PC-3 (cell line): ENCODE data around the gene HUNK. TPM values are rescaled to one million over a fixed set of nuclear protein-coding genes. Genes with fewer than 3 reads are reported as not detected.

Experiments
- ATAC-seq: fragments of 200-7000 bp; cut with Tn5 transposase; 2 replicates; pipeline ENCODE4 v1.9.1; 2020; ENCODE audit warnings: mild to moderate bottlenecking, moderate library complexity
- BruUV-seq: library from RNA; stranded (reverse); fragments of 400-500 nt; replicated peaks from 2 replicates; lab custom pipeline; 2021; lab: Mats Ljungman, UMichigan
- CTCF ChIA-PET: fragments of 300-600 bp; sonication (Branson Sonifier 250); formaldehyde crosslinking; loops from one replicate; lab custom pipeline; 2022; ENCODE audit warnings: antibody characterized with exemption; lab: Charles Lee
- POLR2A ChIA-PET: fragments of 300-600 bp; sonication (Branson Sonifier 250); formaldehyde crosslinking; loops from one replicate; lab custom pipeline; 2022; ENCODE audit warnings: antibody characterized with exemption; ENCODE audit not compliant: unreplicated experiment; lab: Charles Lee
- DNase-seq: peaks from one replicate; pipeline ENCODE4 v3.0.0-alpha.2; 2015
- H2AFZ ChIP-seq: fragments of 300-600 bp; sonication (generic); 2 replicates; pipeline ENCODE4 v1.6.0; 2016; ENCODE audit warnings: antibody characterized with exemption, low read length
- H3F3A ChIP-seq: fragments of 300-600 bp; sonication (generic); one replicate; pipeline ENCODE4 v1.6.0; 2017; ENCODE audit warnings: antibody characterized with exemption, low read length, control low read depth, mild to moderate bottlenecking; ENCODE audit not compliant: unreplicated experiment
- H3K27ac ChIP-seq: fragments of 300-600 bp; sonication (generic); 2 replicates; pipeline ENCODE4 v1.5.1; 2016; ENCODE audit warnings: mild to moderate bottlenecking, low read length
- H3K27me3 ChIP-seq: fragments of 300-600 bp; sonication (generic); 2 replicates; pipeline ENCODE4 v1.6.1; 2016; ENCODE audit warnings: low read length, mixed read lengths
- H3K36me3 ChIP-seq: fragments of 300-600 bp; sonication (generic); 2 replicates; pipeline ENCODE4 v1.6.1; 2016; ENCODE audit warnings: low read depth, mixed run types, low read length, mixed read lengths
- H3K4me1 ChIP-seq: fragments of 300-600 bp; sonication (generic); 2 replicates; pipeline ENCODE4 v1.5.1; 2016; ENCODE audit warnings: low read length; ENCODE audit not compliant: insufficient read depth
- H3K4me2 ChIP-seq: fragments of 300-600 bp; sonication (generic); 2 replicates; pipeline ENCODE4 v1.6.0; 2016; ENCODE audit warnings: low read length
- H3K4me3 ChIP-seq: fragments of 300-600 bp; sonication (generic); 2 replicates; pipeline ENCODE4 v1.5.1; 2016; ENCODE audit warnings: mild to moderate bottlenecking, low read length, mixed read lengths
- H3K79me2 ChIP-seq: fragments of 300-600 bp; sonication (generic); 2 replicates; pipeline ENCODE4 v1.6.1; 2017; ENCODE audit warnings: low read length, mixed read lengths
- H3K9ac ChIP-seq: fragments of 300-600 bp; sonication (generic); 2 replicates; pipeline ENCODE4 v1.6.0; 2016; ENCODE audit warnings: mild to moderate bottlenecking, low read length
- H3K9me2 ChIP-seq: fragments of 300-600 bp; sonication (generic); replicated peaks from 2 replicates; pipeline ENCODE4 v1.6.1; 2016; ENCODE audit warnings: mixed run types, low read length, mixed read lengths
- H3K9me3 ChIP-seq: fragments of 300-600 bp; sonication (generic); 2 replicates; pipeline ENCODE4 v1.6.1; 2016; ENCODE audit warnings: low read length, mixed read lengths
- H4K20me1 ChIP-seq: fragments of 300-600 bp; sonication (generic); 2 replicates; pipeline ENCODE4 v1.6.1; 2016; ENCODE audit warnings: low read length, mixed read lengths
- CTCF ChIP-seq: fragments of 300-600 bp; sonication (generic); conservative IDR thresholded peaks from 2 replicates; pipeline ENCODE4 v1.5.1; 2017; ENCODE audit warnings: antibody characterized with exemption, low read depth, mild to moderate bottlenecking, low read length
- EZH2 ChIP-seq: fragments of 300-600 bp; sonication (generic); IDR thresholded peaks from one replicate; pipeline ENCODE4 v1.6.1; 2017; ENCODE audit warnings: antibody characterized with exemption, mild to moderate bottlenecking, low read length; ENCODE audit not compliant: unreplicated experiment
- EZH2phosphoT487 ChIP-seq: fragments of 300-600 bp; sonication (generic); IDR thresholded peaks from 2 replicates; pipeline ENCODE4 v1.6.1; 2018; ENCODE audit warnings: mild to moderate bottlenecking, antibody characterized with exemption, low read length, borderline replicate concordance
- intact Hi-C: fragments of 100-400 bp; cut with micrococcal nuclease; formaldehyde crosslinking; loops from 2 replicates; pipeline ENCODE4 v1.9.0; 2023
- total RNA-seq: library from RNA; depleted of rRNA; stranded (reverse); fragments of >200 nt; gene quantifications from 2 replicates; pipeline ENCODE4 v1.2.3, GENCODE V29; 2014

HUNK gene
- total RNA-seq, 1 experiment from 2014 or later: not detected

GRCh38 chr21:31961027-31961426 is 88.2 kb downstream of the HUNK start:
- Histone ChIP-seq H3K4me1 (no peaks in the 10 kb centered on the region), H3K36me3 (no peaks in the 10 kb centered on the region), H3K27ac (no peak overlapping the region), H3K79me2 (no peaks in the 10 kb centered on the region), H3F3A (no peaks in the 10 kb centered on the region), H4K20me1 (no peaks in the 10 kb centered on the region), H3K9me2 (no peaks in the 10 kb centered on the region), H3K4me2 (no peak overlapping the region), H2AFZ (no peak overlapping the region), H3K4me3 (no peak overlapping the region), H3K27me3 (peaks cover 91% of the 10 kb centered on the region), H3K9me3 (no peaks in the 10 kb centered on the region), H3K9ac (no peak overlapping the region)
- POLR2A ChIA-PET: no interaction called here
- intact Hi-C loops: no loop called here
- no peak for DNase-seq
- BruUV-seq: no TSS peak
- no peak for TF ChIP-seq CTCF
- no peak for TF ChIP-seq EZH2
- no peak for TF ChIP-seq EZH2phosphoT487
- CTCF ChIA-PET: no interaction called here
- no peak for ATAC-seq

GRCh38 chr21:31961704-31962103 is 88.9 kb downstream of the HUNK start:
- Histone ChIP-seq H3K79me2 (no peaks in the 10 kb centered on the region), H3K4me3 (no peak overlapping the region), H3K9ac (no peak overlapping the region), H3K27me3 (peaks cover 84% of the 10 kb centered on the region), H3K27ac (no peak overlapping the region), H4K20me1 (no peaks in the 10 kb centered on the region), H3K9me2 (no peaks in the 10 kb centered on the region), H3K4me2 (no peak overlapping the region), H3K36me3 (no peaks in the 10 kb centered on the region), H3K9me3 (no peaks in the 10 kb centered on the region), H2AFZ (no peak overlapping the region), H3K4me1 (no peaks in the 10 kb centered on the region), H3F3A (no peaks in the 10 kb centered on the region)
- no peak for ATAC-seq
- ChIA-PET POLR2A (no interaction called here), CTCF (no interaction called here)
- no peak for TF ChIP-seq CTCF
- TF ChIP-seq EZH2phosphoT487: no peak
- no peak for TF ChIP-seq EZH2
- no TSS peak for BruUV-seq
- intact Hi-C loops: no loop called here
- DNase-seq: no peak

DNA sequence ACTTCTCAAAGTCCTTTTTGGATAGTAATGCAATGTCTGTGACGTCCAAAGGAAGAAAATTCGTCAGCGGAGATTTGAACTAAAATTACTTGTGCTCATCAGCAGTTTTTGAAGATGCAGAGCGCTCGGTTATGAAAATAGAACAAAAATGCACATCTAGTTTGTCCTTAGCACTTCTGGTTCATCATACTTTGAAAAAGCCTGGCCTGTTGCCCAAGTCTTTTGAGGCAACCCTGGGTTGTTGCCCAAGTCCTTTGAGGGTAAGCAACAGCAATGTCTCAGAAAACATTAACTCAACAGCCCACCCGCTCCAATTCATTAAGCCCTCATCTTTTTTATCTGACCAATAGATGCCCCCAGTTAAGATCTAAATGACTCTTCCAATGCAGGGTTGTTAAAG is 91.9 kb downstream of the HUNK start:
- H2AFZ ChIP-seq: no peak overlapping the region
- no peaks in the 10 kb centered on the region for H4K20me1 ChIP-seq
- no peak overlapping the region for H3K9ac ChIP-seq
- H3K27ac ChIP-seq: no peak overlapping the region
- H3K4me2 ChIP-seq: no peak overlapping the region
- DNase-seq (no peak), ATAC-seq (no peak)
- ChIA-PET POLR2A (no interaction called here), CTCF (no interaction called here)
- no peaks in the 10 kb centered on the region for H3K9me3 ChIP-seq
- peaks cover 81% of the 10 kb centered on the region for H3K27me3 ChIP-seq
- H3F3A ChIP-seq: no peaks in the 10 kb centered on the region
- intact Hi-C loops: no loop called here
- H3K79me2 ChIP-seq: no peaks in the 10 kb centered on the region
- TF ChIP-seq EZH2 (no peak), EZH2phosphoT487 (no peak), CTCF (no peak)
- no peak overlapping the region for H3K4me3 ChIP-seq
- no TSS peak for BruUV-seq
- no peaks in the 10 kb centered on the region for H3K36me3 ChIP-seq
- no peaks in the 10 kb centered on the region for H3K9me2 ChIP-seq
- no peaks in the 10 kb centered on the region for H3K4me1 ChIP-seq
